Activated CD8-positive, alpha-beta memory T cell treated with anti-CD3 and anti-CD28 coated beads for 4 hours (primary cell): ENCODE results near the gene NAPSA.

Source experiments
- DNase-seq, 2 donors: peaks; one replicate each; pipeline ENCODE4 v3.0.0-alpha.2; 2020; ENCODE audit warnings: low read depth in 2 of 2

Gene NAPSA

DNA sequence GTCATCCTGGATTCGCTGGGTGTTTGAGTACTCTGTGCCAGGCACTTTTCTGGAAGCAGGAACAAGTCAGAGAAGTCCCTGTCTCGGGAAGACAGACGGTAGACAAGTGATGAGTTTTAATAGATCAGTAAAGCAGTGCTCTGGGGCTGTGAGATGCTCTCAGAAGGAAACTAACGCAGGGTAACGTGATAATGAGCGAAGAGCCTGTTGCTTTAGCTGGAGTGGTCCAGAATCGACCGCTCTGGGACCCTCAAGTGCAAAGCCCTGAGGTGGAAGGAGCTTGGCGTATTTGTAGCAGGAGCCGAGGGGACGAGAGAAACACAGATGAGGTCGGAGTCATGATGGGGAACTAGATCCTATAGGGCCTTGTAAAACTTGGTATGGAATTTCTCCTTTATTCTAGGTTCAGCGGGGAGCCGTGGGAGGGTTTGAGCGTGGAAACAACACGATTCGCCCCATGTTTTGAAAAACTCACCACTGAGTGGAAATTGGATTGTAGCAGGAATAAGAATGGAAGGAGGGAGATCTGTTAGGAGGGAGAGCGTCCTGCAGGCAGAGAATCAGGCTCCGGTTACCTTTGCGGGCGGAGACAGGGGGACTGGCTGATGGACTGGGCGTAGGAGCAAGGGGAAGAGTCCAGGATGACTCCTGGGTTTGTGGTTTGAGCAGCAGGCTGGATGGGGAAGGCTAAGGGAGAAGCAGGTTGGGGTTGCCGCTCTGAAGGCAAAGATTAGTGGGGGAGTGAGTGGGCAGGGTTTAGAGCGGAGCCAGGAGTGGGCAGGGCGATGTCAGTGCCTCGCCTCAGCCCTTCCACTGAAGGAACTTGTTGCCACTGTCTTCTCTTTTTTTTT is 19.5 kb upstream of the NAPSA start:
- no peak for DNase-seq

DNA sequence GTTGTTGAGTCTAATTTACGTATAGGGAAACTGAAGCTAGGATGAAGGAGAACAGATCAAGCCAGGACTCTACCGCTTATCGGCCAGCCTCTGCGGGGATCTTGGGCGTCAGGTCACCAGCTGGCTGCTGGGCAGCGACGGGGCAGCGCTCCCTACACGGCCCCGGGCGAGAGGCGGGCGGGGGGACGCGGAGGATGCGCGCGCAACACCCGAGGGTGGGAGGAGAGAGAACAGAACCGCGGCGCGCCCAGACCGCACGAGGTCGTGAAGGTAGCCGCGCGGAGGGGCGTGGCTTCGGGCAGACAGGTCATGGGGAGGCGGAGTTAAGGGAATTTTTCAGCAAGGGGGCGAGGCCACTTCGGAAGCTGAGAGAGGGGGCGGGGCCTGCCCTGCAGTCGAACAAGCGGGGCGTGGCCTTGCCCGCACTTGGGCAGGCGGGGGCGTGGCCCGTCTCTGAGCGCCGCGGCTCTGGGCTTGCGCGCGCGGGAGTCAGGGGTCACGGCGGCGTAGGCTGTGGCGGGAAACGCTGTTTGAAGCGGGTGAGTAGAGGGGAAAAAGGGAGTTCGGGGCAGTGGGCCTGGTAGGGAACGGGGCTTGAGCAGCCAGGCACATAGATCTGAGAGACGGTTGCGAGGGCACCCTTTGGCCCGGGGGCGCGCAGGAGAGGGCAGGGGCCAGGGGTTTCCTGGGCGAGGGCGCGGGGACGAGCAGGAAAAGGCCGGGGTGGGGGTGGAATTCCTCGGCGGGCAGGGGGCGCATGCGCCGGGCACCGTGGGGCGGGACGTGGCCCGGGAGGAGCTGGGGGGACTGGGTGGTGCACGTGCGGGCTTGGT is 18.6 kb upstream of the NAPSA start, which contains the start of gene POLD1:
Gene POLD1, plus strand, starts transcription at position 496 of the 833 bp plus-strand sequence. CDS start 14,505 bp downstream, outside the sequence.
- peak; percentile 98 for DNase-seq

GRCh38 chr19:50383001-50383851 is 17.8 kb upstream of the NAPSA start:
- no peak for DNase-seq

DNA sequence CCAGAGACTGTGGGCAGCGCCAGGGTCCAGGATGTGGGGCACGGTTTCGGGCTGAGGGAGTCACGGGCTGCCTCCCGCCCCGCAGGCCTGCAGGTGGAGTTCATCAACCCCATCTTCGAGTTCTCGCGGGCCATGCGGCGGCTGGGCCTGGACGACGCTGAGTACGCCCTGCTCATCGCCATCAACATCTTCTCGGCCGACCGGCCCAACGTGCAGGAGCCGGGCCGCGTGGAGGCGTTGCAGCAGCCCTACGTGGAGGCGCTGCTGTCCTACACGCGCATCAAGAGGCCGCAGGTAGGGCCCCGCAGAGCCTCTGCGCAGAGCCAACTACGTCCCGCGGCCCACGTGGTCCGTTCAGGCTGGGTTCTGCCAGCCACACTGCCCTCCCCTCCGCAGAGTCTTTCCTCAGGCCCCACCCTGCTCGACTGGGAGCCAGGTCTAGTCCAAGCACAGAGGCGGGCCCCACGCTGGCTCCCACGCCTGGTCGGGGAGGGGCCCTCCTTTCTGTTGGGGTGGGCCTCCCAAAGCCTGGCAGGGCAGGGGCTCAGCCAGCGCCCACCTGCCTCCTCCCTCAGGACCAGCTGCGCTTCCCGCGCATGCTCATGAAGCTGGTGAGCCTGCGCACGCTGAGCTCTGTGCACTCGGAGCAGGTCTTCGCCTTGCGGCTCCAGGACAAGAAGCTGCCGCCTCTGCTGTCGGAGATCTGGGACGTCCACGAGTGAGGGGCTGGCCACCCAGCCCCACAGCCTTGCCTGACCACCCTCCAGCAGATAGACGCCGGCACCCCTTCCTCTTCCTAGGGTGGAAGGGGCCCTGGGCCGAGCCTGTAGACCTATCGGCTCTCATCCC is 16.7 kb upstream of the NAPSA start:
- DNase-seq, result no peak

- DNase-seq, result no peak
These were observed 15.3 kb upstream of the NAPSA start for GRCh38 chr19:50380751-50381151.

DNA sequence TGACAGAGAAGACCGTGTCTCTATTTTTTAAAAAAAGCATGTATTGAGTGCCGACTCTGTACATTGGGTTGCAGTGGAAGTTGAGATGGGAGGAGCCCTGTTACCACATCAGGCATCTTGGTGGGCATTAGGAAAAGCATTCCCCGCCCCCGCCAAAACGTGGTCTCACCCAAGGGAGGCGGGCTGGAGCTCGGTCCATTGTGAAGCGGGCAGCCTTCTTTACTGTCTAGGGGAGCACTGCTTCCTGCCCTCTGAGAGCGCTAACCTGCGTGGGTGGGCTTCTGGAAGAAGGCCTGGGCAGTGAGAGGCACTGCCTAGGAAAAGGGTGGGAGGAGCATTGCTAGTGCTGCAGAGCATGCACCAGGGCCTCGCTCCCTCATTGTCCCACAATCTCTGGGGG is 14.7 kb upstream of the NAPSA start:
- no peak for DNase-seq

DNA sequence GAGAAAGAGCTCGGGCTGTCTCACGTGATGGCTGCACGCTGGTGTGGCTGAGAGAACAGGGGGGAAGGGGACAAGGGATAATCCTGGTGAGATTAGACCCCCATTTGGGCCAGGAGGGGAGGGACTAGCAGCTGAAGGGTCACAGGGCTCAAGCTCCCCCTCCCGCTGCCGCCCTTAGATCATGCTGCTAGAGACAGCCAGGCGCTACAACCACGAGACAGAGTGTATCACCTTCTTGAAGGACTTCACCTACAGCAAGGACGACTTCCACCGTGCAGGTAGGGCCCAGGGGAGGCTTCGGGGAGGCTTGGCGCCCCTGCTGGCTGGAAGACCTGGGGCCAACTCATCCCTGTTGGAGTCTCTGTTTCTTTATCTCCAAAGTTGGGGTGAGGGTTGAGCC is 14.2 kb upstream of the NAPSA start:
- DNase-seq, result no peak

GRCh38 chr19:50378863-50379236 is 13.4 kb upstream of the NAPSA start:
- no peak for DNase-seq

- DNase-seq, result no peak
These were observed 12.9 kb upstream of the NAPSA start for GRCh38 chr19:50378169-50378862.

DNA sequence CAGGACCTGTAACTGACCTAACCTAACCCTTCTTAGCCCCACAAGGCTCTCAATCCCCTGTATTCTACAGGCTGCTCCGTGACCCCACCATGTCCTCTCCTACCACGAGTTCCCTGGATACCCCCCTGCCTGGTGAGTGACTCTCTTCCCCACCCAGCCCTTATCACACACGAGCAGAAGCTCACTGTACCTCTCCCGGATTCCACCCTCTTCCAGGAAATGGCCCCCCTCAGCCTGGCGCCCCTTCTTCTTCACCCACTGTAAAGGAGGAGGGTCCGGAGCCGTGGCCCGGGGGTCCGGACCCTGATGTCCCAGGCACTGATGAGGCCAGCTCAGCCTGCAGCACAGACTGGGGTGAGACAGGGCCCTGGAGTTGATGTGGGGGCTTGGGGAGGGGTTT is 12.1 kb upstream of the NAPSA start:
- no peak for DNase-seq

DNA sequence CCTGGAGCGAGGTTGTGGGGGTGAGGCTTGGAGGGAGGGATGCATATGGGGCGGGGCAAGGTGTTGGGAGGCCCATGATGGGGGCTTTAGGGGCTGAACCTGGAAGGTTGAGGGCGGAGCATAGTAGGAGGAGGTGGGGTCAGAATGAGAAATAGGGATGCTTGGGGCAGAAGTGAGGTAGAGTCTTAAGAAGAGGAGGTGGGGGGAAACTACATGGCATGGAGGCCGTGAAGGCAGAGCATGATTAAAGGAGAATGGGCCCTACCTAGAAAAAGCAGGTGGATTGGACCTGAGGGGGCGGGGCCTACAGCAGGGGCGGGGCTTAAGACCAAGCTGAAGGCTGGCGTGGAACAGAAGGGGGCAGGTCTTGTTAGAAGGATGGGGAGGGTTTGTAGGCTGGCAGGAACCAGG is 11.6 kb upstream of the NAPSA start:
- DNase-seq, result peak in 1 of 2 donors; percentile 35

- DNase-seq, result peak; percentile 85 to 90
These were observed 11.0 kb upstream of the NAPSA start, which contains the start of gene NR1H2 for GRCh38 chr19:50376166-50377050. TSS of gene NR1H2 (plus strand) at chr19:50376457. CDS start at chr19:50377606, 1,149 bp downstream.

- DNase-seq, result no peak
These were observed 6.6 kb upstream of the NAPSA start for GRCh38 chr19:50371914-50372475.

DNA sequence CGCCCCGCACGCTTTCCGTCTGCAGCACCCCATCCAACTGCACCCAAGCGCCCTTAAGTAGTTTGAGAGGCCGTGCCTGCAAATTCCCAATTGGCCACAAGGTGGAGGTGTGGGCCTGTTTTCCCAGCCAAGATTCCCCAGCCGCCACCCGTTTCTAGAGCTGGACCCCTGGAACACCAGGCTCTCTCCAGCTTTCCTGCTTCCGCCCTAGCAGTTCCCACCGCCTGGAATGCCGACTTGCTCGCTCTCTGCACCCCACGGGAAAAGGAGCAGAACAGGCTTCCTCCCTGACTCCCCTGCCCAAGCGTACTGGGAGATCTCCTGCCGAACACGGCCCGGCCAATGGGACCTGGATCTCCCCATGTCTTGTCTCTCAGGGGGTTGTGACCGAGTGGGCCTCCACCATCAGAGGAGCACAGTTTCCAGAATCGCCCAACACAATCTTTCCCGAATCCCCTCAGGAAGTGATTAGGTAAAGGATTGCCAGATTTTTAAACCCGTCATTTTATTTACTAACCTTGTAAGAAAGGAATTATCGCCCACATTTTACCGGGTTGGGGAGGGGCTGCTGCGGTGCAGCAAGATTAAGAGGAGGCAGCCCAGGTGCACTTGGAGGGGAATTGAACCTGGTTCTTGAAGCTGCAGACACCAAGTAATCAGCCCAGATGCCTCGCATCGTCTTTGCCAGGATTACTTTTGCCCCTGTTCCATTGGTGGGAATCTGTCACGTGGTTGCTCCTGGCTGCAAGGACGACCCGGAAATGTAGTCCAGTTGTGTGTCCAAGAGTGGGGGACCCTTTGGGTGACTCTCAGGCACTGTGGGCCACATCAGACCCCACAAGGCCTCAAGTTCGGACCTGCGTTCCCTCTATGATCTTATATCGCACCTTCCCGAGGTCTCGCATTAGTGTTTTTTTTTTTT is 3.5 kb upstream of the NAPSA start:
- peak; percentile 57 to 58 for DNase-seq

- DNase-seq, result no peak
These were observed 2.6 kb downstream of the NAPSA start for GRCh38 chr19:50362656-50363424.

- DNase-seq, result no peak
These were observed 3.4 kb downstream of the NAPSA start for GRCh38 chr19:50362030-50362412.
